ENCODE results near the gene NETO1. TPM values are rescaled to one million over a fixed set of nuclear protein-coding genes. Genes with fewer than 3 reads are reported as not detected.

Gene NETO1
- total RNA-seq, 1 experiment from 2014 or later: 5.9 TPM

GRCh38 chr18:72799106-72799505 is 68.7 kb downstream of the NETO1 start:
- no peak for DNase-seq
- no peak overlapping the region for H3K4ac ChIP-seq (ENCODE audit: low read depth, low read length)
- Mint-ChIP-seq H3K27me3 (ENCODE audit: low read depth) (no peaks in the 10 kb centered on the region), H3K4me1 (peaks cover 4 to 6% of the 10 kb centered on the region in 2 experiments), H3K9me3 (peaks cover 0 to 11% of the 10 kb centered on the region in 2 experiments; a peak in 2 of 5 replicates), H3K27ac (no peak overlapping the region), H3K4me3 (no peak overlapping the region), H3K36me3 (ENCODE audit: insufficient read depth in 1 of 3, low read depth in 3 of 3) (peaks cover 0 to 11% (median 11%) of the 10 kb centered on the region in 3 experiments; a peak in 4 of 7 replicates)
- no peak overlapping the region for H2BK20ac ChIP-seq (ENCODE audit: low read depth, low read length, poor library complexity, severe bottlenecking)
- H4K8ac ChIP-seq (replicated peaks; ENCODE audit: insufficient read length, low read depth, low read length): no peak overlapping the region
- no peaks in the 10 kb centered on the region for H3K79me1 ChIP-seq (ENCODE audit: insufficient read depth, low read depth, low read length, poor library complexity, severe bottlenecking)
- H2AK5ac ChIP-seq (ENCODE audit: insufficient read length, low read length): no peak overlapping the region
- no peak overlapping the region for H3K56ac ChIP-seq (ENCODE audit: insufficient read length, low read depth, low read length)
- no peak overlapping the region for H2BK12ac ChIP-seq (ENCODE audit: insufficient read length, low read depth, low read length)
- H4K20me1 ChIP-seq (ENCODE audit: control insufficient read depth, insufficient read depth, insufficient read length): no peaks in the 10 kb centered on the region
- H3K18ac ChIP-seq (ENCODE audit: insufficient read length, low read depth, low read length): no peak overlapping the region
- no peaks in the 10 kb centered on the region; the same call in 1 of the 2 replicates for H3K4me1 ChIP-seq (ENCODE audit: insufficient read depth, low read length)
- H4K91ac ChIP-seq (ENCODE audit: insufficient read length, low read depth, low read length): no peak overlapping the region
- no peak overlapping the region for H3K27ac ChIP-seq (ENCODE audit: insufficient read length, low read depth, low read length)
- H3K27me3 ChIP-seq (ENCODE audit: insufficient read depth, low read length): no peaks in the 10 kb centered on the region
- no peak overlapping the region for H3K4me2 ChIP-seq (ENCODE audit: insufficient read depth, insufficient read length, low read length)
- no peaks in the 10 kb centered on the region for H3K23me2 ChIP-seq (ENCODE audit: insufficient read length, low read depth, low read length, poor library complexity, severe bottlenecking)
- no CpG with 5 or more reads among the region's 3 CpGs for WGBS (ENCODE audit: extremely low coverage, insufficient read length, low lambda C conversion rate)
- H3K9me3 ChIP-seq (ENCODE audit: control insufficient read depth, low read depth, low read length): no peaks in the 10 kb centered on the region
- H4K5ac ChIP-seq (ENCODE audit: insufficient read length, low read depth, low read length): no peak overlapping the region
- no peak overlapping the region for H3K9ac ChIP-seq (ENCODE audit: extremely low read depth, insufficient read length, low read length)
- no peak overlapping the region for H2BK15ac ChIP-seq (ENCODE audit: low read depth, low read length)
- no peaks in the 10 kb centered on the region for H3K79me2 ChIP-seq (ENCODE audit: insufficient read depth, low read length)
- H2AFZ ChIP-seq (ENCODE audit: low read length): no peak overlapping the region
- no peak overlapping the region for H3K14ac ChIP-seq (ENCODE audit: insufficient read depth, low read length)
- no peak overlapping the region for H3T11ph ChIP-seq (ENCODE audit: low read length)
- H2BK5ac ChIP-seq (ENCODE audit: insufficient read length, low read length): no peak overlapping the region
- no peak overlapping the region for H3K23ac ChIP-seq (ENCODE audit: insufficient read length, low read depth, low read length)
- H2BK120ac ChIP-seq (ENCODE audit: low read depth, low read length, poor library complexity, severe bottlenecking): no peak overlapping the region
- TF ChIP-seq CTCF (conservative IDR thresholded peaks at IDR 0.05): no peak
